PC-9 (cell line): ENCODE data around the gene SHISA7.

Source experiments
- CTCF ChIP-seq: fragments of 200-600 bp; sonication (generic); conservative IDR thresholded peaks from 2 replicates; pipeline ENCODE4 v1.6.1; 2017; ENCODE audit warnings: mixed run types, antibody characterized with exemption, mild to moderate bottlenecking, moderate library complexity
- EZH2 ChIP-seq: fragments of 200-600 bp; sonication (generic); IDR thresholded peaks from 2 replicates; pipeline ENCODE4 v1.8.0; 2017; ENCODE audit warnings: antibody characterized with exemption, low read depth

- no peak for TF ChIP-seq CTCF
- no peak for TF ChIP-seq EZH2
These were observed 35.3 kb upstream of the SHISA7 start for GRCh38 chr19:55478364-55478763.
